ENCODE measurements around the gene ATP2B3.

The ATP2B3 gene

GRCh38 chrX:153523269-153523668 lies 5.8 kb downstream of the ATP2B3 start:
- no peak overlapping the region for H3K9ac ChIP-seq (ENCODE audit: low read length)
- peaks cover 77% of the 10 kb centered on the region for H3K27me3 ChIP-seq (replicated peaks; ENCODE audit: control insufficient read depth, insufficient read depth, low read length)
- no peaks in the 10 kb centered on the region for H3K9me3 ChIP-seq (ENCODE audit: control insufficient read depth, low read length)
- H3K36me3 ChIP-seq (ENCODE audit: control insufficient read depth, insufficient read depth, low read length, severe bottlenecking), result no peaks in the 10 kb centered on the region
- H3K4me3 ChIP-seq (ENCODE audit: low read length), result no peak overlapping the region
- DNase-seq (ENCODE audit: low read depth), result no peak
- peaks cover 9% of the 10 kb centered on the region for H3K4me1 ChIP-seq (ENCODE audit: control insufficient read depth, insufficient read depth, low read length)

GRCh38 chrX:153524234-153524633 lies 6.8 kb downstream of the ATP2B3 start:
- peaks cover 78% of the 10 kb centered on the region for H3K27me3 ChIP-seq (replicated peaks; ENCODE audit: control insufficient read depth, insufficient read depth, low read length)
- H3K4me3 ChIP-seq (ENCODE audit: low read length), result no peak overlapping the region

GRCh38 chrX:153525451-153525850 lies 8.0 kb downstream of the ATP2B3 start:
- peaks cover 7% of the 10 kb centered on the region for H3K4me1 ChIP-seq (ENCODE audit: control insufficient read depth, insufficient read depth, low read length)
- no peak overlapping the region for H3K9ac ChIP-seq (ENCODE audit: low read length)
- H3K9me3 ChIP-seq (ENCODE audit: control insufficient read depth, low read length), result no peaks in the 10 kb centered on the region
- H3K27me3 ChIP-seq (replicated peaks; ENCODE audit: control insufficient read depth, insufficient read depth, low read length), result peaks cover 73% of the 10 kb centered on the region
- DNase-seq (ENCODE audit: low read depth), result no peak
- H3K4me3 ChIP-seq (ENCODE audit: low read length), result no peak overlapping the region
- H3K36me3 ChIP-seq (ENCODE audit: control insufficient read depth, insufficient read depth, low read length, severe bottlenecking), result no peaks in the 10 kb centered on the region

More at GRCh38 chrX:153524234-153524633, 6.8 kb downstream of the ATP2B3 start:
- DNase-seq (ENCODE audit: low read depth), result no peak
- H3K9me3 ChIP-seq (ENCODE audit: control insufficient read depth, low read length), result no peaks in the 10 kb centered on the region
- H3K4me1 ChIP-seq (ENCODE audit: control insufficient read depth, insufficient read depth, low read length), result peaks cover 9% of the 10 kb centered on the region
- no peaks in the 10 kb centered on the region for H3K36me3 ChIP-seq (ENCODE audit: control insufficient read depth, insufficient read depth, low read length, severe bottlenecking)
- no peak overlapping the region for H3K9ac ChIP-seq (ENCODE audit: low read length)

GRCh38 chrX:153526042-153526441 lies 8.6 kb downstream of the ATP2B3 start:
- H3K27me3 ChIP-seq (replicated peaks; ENCODE audit: control insufficient read depth, insufficient read depth, low read length), result peaks cover 67% of the 10 kb centered on the region
- no peak for DNase-seq (ENCODE audit: low read depth)
- peaks cover 3% of the 10 kb centered on the region for H3K4me1 ChIP-seq (ENCODE audit: control insufficient read depth, insufficient read depth, low read length)
- H3K4me3 ChIP-seq (ENCODE audit: low read length), result no peak overlapping the region
- H3K9me3 ChIP-seq (ENCODE audit: control insufficient read depth, low read length), result no peaks in the 10 kb centered on the region
- H3K36me3 ChIP-seq (ENCODE audit: control insufficient read depth, insufficient read depth, low read length, severe bottlenecking), result no peaks in the 10 kb centered on the region
- no peak overlapping the region for H3K9ac ChIP-seq (ENCODE audit: low read length)

GRCh38 chrX:153526801-153527200 lies 9.4 kb downstream of the ATP2B3 start:
- H3K9me3 ChIP-seq (ENCODE audit: control insufficient read depth, low read length), result no peaks in the 10 kb centered on the region
- no peaks in the 10 kb centered on the region for H3K4me1 ChIP-seq (ENCODE audit: control insufficient read depth, insufficient read depth, low read length)
- H3K27me3 ChIP-seq (replicated peaks; ENCODE audit: control insufficient read depth, insufficient read depth, low read length), result peaks cover 60% of the 10 kb centered on the region
- no peaks in the 10 kb centered on the region for H3K36me3 ChIP-seq (ENCODE audit: control insufficient read depth, insufficient read depth, low read length, severe bottlenecking)
- H3K9ac ChIP-seq (ENCODE audit: low read length), result no peak overlapping the region
- no peak for DNase-seq (ENCODE audit: low read depth)
- no peak overlapping the region for H3K4me3 ChIP-seq (ENCODE audit: low read length)

GRCh38 chrX:153527208-153527607 lies 9.8 kb downstream of the ATP2B3 start:
- H3K4me3 ChIP-seq (ENCODE audit: low read length), result no peak overlapping the region
- H3K36me3 ChIP-seq (ENCODE audit: control insufficient read depth, insufficient read depth, low read length, severe bottlenecking), result no peaks in the 10 kb centered on the region
- no peak overlapping the region for H3K9ac ChIP-seq (ENCODE audit: low read length)
- H3K4me1 ChIP-seq (ENCODE audit: control insufficient read depth, insufficient read depth, low read length), result no peaks in the 10 kb centered on the region
- H3K27me3 ChIP-seq (replicated peaks; ENCODE audit: control insufficient read depth, insufficient read depth, low read length), result peaks cover 57% of the 10 kb centered on the region
- no peaks in the 10 kb centered on the region for H3K9me3 ChIP-seq (ENCODE audit: control insufficient read depth, low read length)
- DNase-seq (ENCODE audit: low read depth), result no peak

GRCh38 chrX:153530411-153531129 lies 13.1 kb downstream of the ATP2B3 start:
- H3K27me3 ChIP-seq (replicated peaks; ENCODE audit: control insufficient read depth, insufficient read depth, low read length), result peaks cover 51% of the 10 kb centered on the region
- no peak overlapping the region for H3K4me3 ChIP-seq (ENCODE audit: low read length)
- no peak for DNase-seq (ENCODE audit: low read depth)
- H3K36me3 ChIP-seq (ENCODE audit: control insufficient read depth, insufficient read depth, low read length, severe bottlenecking), result no peaks in the 10 kb centered on the region
- no peaks in the 10 kb centered on the region for H3K9me3 ChIP-seq (ENCODE audit: control insufficient read depth, low read length)
- no peaks in the 10 kb centered on the region for H3K4me1 ChIP-seq (ENCODE audit: control insufficient read depth, insufficient read depth, low read length)
- H3K9ac ChIP-seq (ENCODE audit: low read length), result no peak overlapping the region

- Histone ChIP-seq H3K4me1 (ENCODE audit: control insufficient read depth, insufficient read depth, low read length) (no peaks in the 10 kb centered on the region), H3K4me3 (ENCODE audit: low read length) (no peak overlapping the region), H3K9me3 (ENCODE audit: control insufficient read depth, low read length) (no peaks in the 10 kb centered on the region), H3K9ac (ENCODE audit: low read length) (no peak overlapping the region), H3K36me3 (ENCODE audit: control insufficient read depth, insufficient read depth, low read length, severe bottlenecking) (no peaks in the 10 kb centered on the region), H3K27me3 (replicated peaks; ENCODE audit: control insufficient read depth, insufficient read depth, low read length) (peaks cover 27% of the 10 kb centered on the region)
- DNase-seq (ENCODE audit: low read depth), result no peak
Measured at GRCh38 chrX:153533091-153533490, 15.6 kb downstream of the ATP2B3 start.

GRCh38 chrX:153537080-153537479 lies 19.6 kb downstream of the ATP2B3 start:
- no peak overlapping the region for H3K9ac ChIP-seq (ENCODE audit: low read length)
- no peaks in the 10 kb centered on the region for H3K9me3 ChIP-seq (ENCODE audit: control insufficient read depth, low read length)
- no peak for DNase-seq (ENCODE audit: low read depth)
- no peaks in the 10 kb centered on the region for H3K36me3 ChIP-seq (ENCODE audit: control insufficient read depth, insufficient read depth, low read length, severe bottlenecking)
- H3K4me3 ChIP-seq (ENCODE audit: low read length), result no peak overlapping the region
- H3K4me1 ChIP-seq (ENCODE audit: control insufficient read depth, insufficient read depth, low read length), result no peaks in the 10 kb centered on the region
- H3K27me3 ChIP-seq (replicated peaks; ENCODE audit: control insufficient read depth, insufficient read depth, low read length), result peaks cover 25% of the 10 kb centered on the region

GRCh38 chrX:153537526-153538295 lies 20.3 kb downstream of the ATP2B3 start:
- H3K9me3 ChIP-seq (ENCODE audit: control insufficient read depth, low read length), result no peaks in the 10 kb centered on the region
- no peaks in the 10 kb centered on the region for H3K4me1 ChIP-seq (ENCODE audit: control insufficient read depth, insufficient read depth, low read length)
- no peak overlapping the region for H3K9ac ChIP-seq (ENCODE audit: low read length)
- no peaks in the 10 kb centered on the region for H3K36me3 ChIP-seq (ENCODE audit: control insufficient read depth, insufficient read depth, low read length, severe bottlenecking)
- no peak overlapping the region for H3K4me3 ChIP-seq (ENCODE audit: low read length)
- H3K27me3 ChIP-seq (replicated peaks; ENCODE audit: control insufficient read depth, insufficient read depth, low read length), result peaks cover 20% of the 10 kb centered on the region
- DNase-seq (ENCODE audit: low read depth), result no peak

- Histone ChIP-seq H3K9me3 (ENCODE audit: control insufficient read depth, low read length) (no peaks in the 10 kb centered on the region), H3K27me3 (replicated peaks; ENCODE audit: control insufficient read depth, insufficient read depth, low read length) (peaks cover 18% of the 10 kb centered on the region), H3K4me1 (ENCODE audit: control insufficient read depth, insufficient read depth, low read length) (no peaks in the 10 kb centered on the region), H3K9ac (ENCODE audit: low read length) (no peak overlapping the region), H3K36me3 (ENCODE audit: control insufficient read depth, insufficient read depth, low read length, severe bottlenecking) (no peaks in the 10 kb centered on the region), H3K4me3 (ENCODE audit: low read length) (no peak overlapping the region)
- no peak for DNase-seq (ENCODE audit: low read depth)
Measured at GRCh38 chrX:153538424-153538823, 21.0 kb downstream of the ATP2B3 start.

Data from adipocyte (in vitro differentiated cells).